Measurements from ENCODE around the gene KAZN.
"Not testable (repeated sequence)": the region's sequence is repeated elsewhere in the genome, so short reads cannot be mapped to it uniquely, and the experiment has no call there.

KAZN gene

DNA sequence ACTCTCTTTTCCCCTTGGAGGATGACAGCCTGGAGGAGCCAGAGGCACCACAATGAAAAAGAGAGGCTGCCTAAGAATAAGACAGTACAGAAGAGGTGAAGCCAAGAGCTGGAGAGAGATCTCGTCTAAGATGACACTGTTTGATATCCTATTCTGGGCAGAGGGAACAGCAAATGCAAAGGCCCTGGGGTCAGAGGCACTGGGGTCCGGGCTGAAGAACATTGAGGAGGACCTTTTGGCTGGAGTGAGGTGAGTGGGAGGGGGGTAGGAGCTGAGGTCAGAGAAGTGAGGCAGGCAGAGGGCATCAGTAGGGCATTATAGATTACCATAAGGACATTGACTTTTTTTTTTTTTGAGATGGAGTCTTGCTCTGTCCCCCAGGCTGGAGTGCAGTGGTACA lies 535.8 kb downstream of the KAZN start:
- no peak for DNase-seq

DNA sequence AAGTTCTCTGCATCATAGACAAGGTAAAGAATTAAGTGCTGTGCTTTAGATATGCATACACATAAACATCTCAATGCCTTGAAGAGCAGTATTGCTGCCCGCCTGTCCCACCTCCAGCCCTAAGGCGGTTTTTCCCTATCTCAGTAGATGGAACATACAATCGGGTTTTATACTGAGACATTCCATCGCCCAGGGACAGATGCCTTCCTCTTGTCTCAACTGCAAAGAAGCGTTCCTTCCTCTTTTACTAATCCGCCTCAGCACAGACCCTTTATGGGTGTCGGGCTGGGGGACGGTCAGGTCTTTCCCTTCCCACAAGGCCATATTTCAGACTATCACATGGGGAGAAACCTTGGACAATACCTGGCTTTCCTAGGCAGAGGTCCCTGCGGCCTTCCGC lies 537.1 kb downstream of the KAZN start:
- not testable (repeated sequence) for DNase-seq

DNA sequence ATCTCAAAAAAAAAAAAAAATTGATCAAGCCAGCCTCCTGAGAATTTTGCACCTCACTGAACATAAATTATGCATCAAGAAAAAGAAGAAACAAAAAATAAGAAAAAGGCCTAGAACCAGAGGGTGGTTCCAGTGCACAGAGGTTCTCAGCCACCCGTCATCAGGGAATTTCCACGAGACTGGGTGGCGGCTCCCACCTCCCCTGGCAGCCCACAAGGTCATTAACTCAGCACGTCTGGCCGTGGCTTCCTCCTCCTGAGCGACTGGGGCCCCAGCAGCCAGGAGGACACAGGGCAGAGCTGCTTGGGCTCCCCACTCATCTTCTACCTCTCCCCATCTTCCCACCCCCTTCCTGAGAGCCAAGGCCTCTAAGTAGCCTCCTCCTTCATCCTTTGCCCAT lies 539.3 kb downstream of the KAZN start:
- no peak for DNase-seq

DNA sequence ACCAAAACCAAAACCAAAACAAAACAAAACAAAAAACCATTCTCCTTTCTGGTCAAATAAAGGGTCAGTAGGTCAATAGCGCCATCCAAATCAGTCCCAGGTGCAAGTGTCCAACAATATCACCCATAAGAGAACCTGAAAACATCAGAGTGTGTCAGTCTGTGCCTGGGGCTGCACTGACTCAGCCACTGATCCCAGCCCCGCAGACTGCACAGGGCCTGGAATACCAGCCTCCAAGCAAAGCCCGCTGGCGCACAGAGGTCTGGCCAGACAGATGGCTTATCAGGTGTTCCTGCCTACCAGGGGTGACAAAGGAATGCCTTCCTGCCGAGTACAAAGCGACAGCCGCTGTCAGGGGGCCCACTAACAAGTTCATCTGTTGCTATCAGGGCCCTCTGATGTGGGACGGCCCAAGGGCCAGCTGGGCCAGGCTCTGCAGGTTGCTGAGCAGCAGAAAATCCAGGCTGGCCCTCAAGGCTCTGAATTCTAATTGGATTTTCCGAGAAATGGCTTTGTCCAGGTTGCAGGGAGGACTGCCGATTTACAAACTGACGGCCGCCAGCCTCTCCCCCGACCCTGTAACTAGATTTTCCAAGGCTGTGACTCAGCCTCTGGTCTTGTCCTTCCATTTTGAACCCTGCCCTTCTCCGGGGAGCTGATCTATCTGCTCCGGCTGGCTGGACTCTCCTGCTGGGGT lies 541.3 kb downstream of the KAZN start:
- DNase-seq, result no peak

DNA sequence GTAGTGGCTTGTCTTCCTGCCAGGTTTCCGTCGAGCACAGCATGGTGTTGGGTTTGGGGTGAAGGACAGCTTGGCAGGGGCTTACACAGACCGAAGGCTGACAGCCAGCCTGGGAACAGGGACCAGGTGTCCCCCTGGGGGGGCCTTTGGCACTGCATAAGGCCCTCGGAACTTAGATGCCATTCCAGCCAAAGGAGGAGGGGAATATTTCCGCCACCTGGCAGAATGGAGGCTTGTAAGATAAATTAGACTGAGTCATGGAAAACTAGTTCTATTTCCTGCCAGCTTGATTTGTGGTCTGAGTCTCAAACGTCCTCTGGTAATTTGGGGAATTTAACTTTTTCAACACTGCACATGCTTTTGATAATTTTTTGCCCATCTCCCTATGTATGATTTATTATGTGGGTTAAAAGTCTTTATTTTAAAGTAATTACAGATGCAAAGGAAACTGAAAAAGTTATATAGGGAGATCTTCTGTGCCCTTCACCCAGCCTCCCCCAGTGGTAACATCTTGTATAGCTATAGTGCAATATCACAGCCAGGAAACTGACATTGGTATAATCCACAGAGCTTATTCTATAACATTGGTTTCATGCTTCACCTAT lies 543.6 kb downstream of the KAZN start:
- DNase-seq, result no peak

DNA sequence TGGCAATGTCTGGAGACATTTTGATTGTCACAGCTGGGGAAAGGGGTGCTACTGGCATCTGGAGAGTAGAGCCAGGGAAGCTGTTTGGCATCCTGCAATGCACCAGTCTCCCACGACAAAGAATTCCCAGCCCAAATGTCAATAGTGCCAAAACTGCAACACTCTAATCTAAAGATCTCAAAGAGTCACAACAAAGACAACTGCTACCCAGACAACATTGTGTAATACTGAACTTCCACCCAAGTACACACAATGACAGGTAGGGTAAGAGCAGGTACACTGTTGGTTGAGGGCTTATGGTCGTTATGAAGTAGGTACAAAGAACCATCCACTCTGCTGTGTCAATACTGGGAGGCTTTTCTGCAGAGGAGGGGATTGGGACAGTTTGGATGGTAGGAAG lies 546.8 kb downstream of the KAZN start:
- DNase-seq, result no peak

DNA sequence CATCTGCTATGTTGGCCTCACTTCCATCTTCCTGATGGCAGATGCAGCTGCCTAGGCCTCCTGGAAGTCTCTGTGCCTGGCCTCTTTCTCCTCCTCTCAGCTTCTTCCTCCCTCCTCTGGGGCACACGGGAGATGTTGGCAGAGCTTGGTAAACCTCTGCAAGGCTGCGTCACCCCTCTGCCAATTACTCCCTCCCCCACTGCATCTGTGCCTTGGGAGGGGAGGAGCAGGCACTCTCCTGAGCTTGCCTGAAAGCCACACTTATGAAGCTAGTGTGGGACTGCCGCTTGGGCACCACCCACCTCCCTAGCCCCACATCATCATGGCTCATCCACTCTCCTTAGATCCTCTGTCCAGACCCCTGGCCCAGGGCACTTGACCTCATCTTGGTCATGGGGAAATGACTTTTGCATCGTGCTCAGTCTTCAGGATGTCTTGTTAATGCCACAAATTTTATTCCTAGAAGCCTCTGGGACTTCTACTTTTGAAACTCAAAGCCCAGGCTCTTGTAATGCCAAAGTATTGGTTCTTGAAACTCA lies 547.7 kb downstream of the KAZN start:
- DNase-seq, result no peak

DNA sequence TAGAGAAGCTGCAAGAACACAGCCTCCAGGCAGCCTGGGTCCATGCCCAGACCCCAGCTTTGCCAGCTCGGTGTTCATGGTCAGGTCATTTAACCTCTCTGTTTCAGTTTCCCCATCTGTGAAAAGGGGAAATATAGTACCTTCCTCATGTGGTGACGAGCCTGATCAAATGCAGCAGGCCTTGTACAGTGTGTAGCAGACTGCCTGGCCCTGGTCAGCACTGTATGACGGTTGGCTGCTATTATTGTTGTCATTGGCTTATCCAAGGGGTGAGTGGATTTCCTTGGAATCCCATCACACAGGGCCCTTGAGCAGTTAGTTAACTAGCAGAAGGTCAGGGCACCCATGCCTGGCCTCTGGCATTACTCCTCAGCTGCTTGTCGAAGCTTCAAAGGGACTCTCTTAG lies 548.5 kb downstream of the KAZN start:
- no peak for DNase-seq

DNA sequence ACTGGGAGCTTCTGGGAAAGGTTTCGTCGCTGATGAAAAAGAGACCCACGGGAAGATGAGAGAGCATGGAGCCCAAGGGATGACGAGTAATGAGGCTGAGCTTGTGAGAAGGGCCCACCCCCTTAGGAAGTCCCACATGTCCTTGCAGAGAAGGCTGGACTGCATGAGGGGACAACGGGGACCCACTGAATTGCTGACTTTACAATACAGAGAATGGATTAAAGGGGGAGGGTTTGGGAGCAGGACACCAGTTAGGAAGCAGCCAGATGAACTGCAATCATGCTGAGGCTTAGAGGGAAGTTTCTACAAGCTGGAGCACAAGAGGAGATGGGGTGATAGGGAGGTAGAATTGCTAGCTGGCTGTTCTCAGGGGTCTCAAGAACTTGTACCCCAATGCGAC lies 549.5 kb downstream of the KAZN start:
- DNase-seq, result no peak

DNA sequence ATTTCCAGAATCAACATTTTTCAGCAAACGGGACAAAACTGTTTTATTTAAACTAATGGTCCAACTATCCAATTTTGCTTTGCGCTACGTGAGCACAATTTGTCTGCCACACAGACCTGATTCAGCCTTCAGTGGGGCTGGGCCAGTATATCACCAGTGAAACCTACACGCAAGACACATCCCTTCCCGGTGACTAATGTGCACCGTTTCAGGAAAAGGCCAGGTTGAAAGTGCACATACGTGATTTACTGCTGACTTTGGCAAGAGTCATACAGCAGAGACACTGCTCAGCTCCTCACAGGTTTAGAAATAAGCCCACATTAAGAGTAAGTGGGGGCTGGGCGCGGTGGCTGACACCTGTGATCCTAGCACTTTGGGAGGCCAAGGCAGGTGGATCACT lies 550.0 kb downstream of the KAZN start:
- DNase-seq, result no peak

DNA sequence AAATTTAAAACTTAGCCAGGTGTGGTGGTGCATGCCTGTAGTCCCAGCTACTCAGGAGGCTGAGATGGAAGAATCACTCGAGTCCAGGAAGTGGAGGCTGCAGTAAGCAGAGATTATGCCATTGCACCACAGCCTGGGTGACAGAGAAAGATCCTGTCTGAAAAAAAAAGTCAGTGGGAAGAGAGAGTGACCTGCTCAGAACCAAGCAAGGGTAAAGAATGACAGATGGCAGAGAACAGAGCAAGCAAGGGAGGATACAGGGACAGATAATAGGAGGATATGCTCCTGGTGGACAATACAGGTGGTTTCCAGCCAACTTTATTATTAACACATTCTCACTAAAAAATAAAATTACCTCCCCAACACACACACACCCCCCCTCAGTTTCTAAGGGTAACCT lies 550.5 kb downstream of the KAZN start:
- no peak for DNase-seq

DNA sequence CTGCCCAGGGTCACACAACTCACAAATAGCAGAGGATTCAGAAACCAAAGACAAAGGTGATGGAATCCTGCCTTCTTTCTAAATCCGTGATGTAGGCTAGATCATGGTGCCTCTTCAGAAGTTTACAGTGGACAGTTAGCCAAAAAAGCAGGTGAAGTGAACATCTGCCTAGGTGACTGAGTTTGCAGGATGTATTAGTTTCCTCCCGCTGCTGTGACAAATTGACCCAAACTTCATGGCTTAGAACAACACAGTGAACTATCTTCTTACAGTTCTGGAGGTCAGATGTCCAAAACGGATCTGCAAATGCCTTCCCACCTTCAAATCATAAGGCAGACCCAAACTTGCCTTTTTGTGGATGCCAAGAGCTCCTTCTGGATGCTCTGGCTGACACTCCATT lies 551.9 kb downstream of the KAZN start:
- DNase-seq, result no peak

DNA sequence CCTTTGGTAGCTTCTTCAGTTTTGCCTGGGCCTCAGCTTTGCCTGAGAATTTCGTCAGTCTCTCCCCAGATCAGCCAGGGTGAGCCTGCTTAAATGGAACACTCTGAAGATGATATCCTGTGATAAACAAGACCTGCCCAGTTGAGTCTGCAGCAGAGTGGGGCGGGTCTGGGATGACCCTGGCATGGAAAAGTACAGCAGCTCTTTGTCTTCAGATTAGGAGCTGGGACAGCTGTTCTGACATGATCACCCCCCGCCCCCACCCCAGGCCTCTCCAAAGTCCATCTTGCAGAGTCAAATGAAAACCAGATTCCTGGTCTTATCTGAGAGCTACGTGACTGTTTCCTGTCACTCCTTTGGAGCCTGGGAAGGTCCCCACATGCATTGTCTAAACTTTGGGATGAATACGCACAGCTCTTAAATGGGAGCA lies 552.9 kb downstream of the KAZN start:
- DNase-seq, result no peak

DNA sequence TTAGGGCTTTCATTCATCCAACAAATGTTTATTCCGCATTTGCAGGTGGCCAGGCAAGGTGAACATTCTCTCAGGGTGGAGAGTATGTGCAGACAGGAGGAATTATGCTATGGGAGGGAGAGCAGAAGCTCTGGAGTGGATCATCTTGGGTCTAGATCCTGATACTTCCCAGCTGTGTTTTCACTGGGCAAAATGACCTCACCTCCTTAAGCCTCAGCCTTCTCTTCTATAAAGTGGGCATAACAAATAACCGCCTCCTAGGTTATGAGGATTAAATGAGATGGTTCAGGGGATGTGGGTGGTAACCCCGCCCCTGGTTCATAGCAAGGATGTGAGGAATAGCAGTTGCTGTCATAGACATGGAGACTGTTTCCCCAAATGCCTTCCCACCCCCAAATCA lies 553.4 kb downstream of the KAZN start:
- DNase-seq, result no peak

DNA sequence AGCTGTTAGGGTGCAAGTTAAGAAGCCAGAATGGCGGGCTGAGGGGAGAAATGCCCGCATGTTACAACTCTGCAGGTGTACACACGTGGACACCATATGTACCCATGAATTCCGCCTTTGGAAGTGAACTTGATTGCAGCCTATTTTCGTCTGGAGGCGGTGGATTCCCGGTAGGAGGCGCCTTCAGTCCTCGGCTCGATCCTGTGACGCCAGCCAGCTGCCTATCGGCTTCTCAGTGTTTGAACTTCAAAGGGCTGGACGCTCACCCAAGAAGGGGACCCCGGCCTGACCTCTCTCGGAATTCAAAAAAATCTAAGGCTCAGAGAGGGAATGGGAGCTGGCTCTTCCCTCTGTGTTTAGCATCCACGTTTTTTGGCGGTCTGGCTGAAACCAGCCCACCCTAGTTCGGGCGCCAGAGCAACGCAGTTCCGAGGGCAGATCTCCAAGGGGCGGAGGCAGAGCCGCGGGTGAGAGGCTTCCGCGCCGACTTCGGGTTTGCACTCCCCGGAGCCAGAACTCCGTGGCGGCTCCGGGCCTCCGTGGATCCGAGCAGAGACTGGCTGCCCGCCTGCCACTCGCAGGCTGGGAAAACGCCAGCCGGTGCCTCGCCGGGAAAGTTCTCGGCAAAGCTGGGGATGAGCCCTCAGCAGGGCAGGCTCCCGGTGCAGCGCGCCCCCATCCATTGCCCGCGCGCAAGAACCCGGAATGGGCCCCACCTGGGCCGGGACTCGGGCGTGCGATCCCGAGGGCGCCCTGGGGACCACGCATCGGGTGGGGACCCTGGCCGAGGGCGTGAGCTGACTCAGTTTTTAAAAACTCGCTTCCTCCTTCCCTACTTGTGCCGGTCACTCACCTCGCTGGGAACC lies 554.1 kb downstream of the KAZN start:
- peak; percentile 42 for DNase-seq

DNA sequence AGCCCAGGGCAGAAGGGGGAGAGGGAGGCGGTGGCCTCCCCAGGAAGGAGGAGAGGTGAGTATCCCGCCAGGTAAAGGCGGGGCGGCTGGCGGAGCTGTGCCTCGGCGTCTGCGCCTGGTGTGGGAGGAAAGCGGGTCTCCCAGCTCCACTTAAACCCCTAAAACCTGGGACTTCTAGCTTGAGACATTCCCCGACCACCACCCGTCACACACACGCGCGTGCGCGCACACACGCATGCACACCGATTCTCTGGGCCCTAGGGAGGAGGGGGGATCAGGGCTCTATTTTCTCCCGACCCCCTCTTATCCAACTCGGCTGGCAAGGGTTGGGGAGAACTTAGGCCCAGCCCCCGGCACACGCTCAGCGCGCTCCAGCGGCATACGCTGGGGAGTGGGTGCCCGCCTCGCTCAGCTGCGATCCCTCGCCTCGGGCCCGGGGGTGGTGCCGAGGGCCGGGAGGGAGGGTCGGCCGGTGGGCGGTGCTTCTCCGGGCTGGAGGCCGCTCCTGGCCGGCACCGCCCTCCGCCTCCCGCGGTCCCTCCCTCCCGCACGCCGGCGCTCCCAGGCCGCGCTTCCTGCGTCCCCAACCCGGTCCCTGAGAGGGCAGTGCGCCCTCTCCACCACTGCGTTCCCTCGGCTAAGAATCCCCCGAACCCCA lies 554.8 kb downstream of the KAZN start, which contains the start of gene TMEM51:
Gene TMEM51, plus strand, starts transcription at position 564 of the 658 bp plus-strand sequence. CDS start 61,341 bp downstream, outside the sequence.
- peak; percentile 44 for DNase-seq

DNA sequence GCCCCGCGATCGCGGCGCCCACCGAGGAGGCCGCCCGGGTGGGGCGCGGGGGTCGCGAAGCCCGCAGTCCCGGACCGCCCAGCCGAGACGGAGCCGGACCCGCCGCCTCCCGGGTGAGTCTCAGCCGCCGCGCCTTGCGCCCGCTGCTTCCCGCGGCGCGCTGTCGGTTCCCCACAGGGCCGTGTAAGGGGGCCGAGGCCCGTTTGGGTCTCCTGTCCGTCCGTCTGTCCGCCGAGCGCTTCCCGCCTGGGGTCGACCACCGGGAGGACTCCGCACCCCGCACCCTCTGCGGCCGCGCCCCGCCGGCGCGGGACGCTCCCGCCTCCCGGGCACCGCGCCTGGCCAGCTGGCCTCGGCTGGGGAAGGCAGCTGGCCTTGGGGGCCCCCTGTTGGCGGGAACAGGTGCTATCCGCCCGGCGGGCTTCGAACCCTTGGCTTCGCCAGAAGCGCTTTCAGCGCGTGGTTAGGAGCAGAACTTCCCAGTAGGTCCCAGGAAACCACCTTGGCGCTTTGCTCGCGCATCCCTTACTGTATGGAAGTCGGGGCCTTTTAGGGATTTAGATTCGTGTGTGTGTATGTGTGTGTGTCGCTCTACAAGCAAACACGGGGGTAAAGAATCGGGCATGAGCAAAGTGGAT lies 555.5 kb downstream of the KAZN start:
- DNase-seq, result no peak

DNA sequence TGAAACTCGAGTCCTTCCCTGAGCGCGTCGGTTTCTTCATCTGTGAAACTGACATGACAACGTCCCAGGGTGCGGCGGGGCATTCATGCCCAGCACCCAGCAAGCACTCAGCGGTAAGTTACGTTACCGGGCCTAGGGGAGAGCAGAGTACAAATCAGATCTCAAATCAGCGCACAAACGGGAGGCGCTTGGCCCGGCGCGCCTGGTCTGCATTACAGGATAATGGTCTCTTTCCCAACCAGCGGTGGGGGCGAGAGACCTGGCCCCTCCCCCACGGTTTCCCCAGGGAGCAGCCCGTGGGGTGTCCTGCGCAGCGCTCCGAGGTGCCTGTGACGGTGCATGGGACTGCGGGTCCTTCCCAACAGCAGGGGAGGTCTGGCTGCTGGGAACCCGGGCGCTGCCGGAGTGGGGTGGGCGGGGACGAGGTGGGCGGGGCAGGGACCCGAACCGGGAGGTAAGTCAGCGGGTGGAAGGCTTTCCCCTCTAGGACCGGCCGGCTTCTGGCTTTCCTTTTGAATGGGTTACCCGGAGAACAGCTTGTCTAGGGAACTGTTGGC lies 556.1 kb downstream of the KAZN start:
- DNase-seq, result no peak

DNA sequence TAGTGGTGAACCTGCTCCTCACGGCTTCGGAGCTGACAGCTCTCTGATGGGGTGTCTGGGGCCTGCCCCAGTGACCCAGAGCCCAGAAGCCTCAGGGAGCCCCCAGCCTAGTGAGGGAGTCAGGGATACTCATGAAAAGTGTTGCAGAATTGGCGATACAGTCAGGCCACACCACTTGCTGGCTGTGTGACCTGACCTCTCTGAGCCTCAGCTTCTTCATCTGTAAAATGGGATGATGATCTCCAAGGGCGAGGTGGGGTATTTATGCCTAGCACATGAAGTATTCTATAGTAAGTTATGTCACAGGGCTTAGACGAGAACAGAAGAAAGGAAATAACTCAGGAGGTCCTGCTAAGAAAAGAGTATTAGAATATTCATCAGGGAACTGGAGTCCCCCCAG lies 556.7 kb downstream of the KAZN start:
- no peak for DNase-seq

DNA sequence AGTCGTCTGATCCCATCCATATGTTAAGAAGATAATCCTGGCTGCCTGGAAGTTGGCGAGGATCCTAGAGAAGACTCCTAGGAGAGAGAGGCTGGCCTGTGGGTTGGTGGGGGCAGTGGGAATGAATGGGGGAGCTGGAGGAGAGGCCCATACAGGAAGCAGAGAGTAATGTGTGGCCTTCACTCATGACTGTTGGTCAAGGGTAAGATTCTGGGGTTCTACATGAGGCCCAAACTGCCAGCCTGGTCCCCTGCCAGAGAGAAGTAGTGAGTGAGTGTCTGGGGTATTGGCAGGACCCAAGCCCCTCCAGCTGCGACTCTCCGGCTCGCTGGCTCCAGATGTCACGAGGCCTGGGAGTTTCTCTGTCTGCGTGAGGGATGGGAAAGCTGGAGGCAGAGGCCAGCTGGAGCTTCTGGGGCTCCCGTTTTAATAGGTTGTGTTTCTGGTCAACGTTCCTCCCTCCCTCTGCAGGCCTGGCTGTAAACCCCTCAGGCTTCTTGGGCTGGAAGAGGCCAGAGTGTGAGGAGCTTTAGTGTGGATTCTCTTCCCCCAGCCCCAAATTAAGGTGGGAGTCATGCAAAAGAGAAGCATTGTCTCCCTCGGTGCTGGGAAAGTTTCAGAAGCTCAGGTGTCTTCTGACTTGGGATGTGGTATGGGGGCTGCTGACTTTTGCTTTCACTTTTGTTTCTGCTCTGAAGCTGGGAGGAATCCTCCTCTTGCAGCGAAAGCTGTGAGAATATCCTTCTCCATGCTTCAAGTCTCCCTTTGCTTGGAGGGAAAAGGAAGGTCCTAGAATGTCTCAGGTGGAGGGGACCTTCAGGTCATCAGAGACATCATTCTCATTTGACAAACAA lies 557.6 kb downstream of the KAZN start:
- DNase-seq, result no peak

DNA sequence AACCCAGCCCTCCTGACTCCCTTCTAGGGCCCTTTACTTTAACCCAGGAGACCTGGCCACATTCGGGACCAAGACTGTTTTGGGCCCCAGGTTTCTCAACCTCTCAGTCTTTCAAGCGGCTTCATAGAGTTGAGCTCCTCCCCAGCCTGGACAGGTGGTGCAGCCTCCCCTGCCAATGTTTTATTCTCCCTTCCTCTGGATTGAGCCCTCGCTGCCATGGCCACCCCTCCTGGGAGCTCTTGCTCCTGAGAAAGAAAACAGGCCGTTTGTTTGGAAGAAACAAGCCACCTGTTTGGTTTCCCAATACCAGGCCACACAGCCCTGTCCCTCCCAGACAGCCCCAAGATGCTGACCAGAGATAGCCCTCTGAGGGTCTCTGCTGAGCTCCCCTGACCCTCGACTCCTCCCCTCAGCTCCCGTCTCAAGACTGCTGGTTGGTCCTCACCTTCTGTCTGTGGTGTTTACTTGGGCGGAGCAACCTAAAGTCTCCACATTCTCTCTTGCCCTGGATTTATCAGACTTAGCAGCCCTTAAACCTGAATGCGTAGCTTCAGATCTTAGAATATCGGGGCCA lies 558.4 kb downstream of the KAZN start:
- DNase-seq, result no peak
